Transverse colon (tissue), 4 donors: ENCODE data around the gene VKORC1.

Experiments
- CTCF ChIP-seq, 5 experiments: fragments of 200-600 bp in 3 of 5; fragments of 450-650 bp in 2 of 5; sonication (generic) in 3 of 5; IDR thresholded peaks; 1 replicate in 2 of 5; 2 replicates in 3 of 5; pipeline ENCODE4 v1.5.1; 2016 to 2017; ENCODE audit warnings: antibody characterized with exemption in 5 of 5, inconsistent platforms in 3 of 5, mild to moderate bottlenecking in 2 of 5, moderate library complexity in 1 of 5
- POLR2A ChIP-seq: fragments of 450-650 bp; IDR thresholded peaks from one replicate; pipeline ENCODE4 v1.6.1; 2016; ENCODE audit warnings: antibody characterized with exemption, mild to moderate bottlenecking, moderate library complexity
- POLR2AphosphoS5 ChIP-seq, 3 donors: sonication (generic); formaldehyde crosslinking; IDR thresholded peaks; one replicate each; pipeline ENCODE4 v1.6.1; 2016; ENCODE audit warnings: antibody characterized with exemption in 3 of 3

- TF ChIP-seq CTCF (IDR thresholded peaks at IDR 0.05) (no peak), POLR2A (no peak), POLR2AphosphoS5 (IDR thresholded peaks at IDR 0.05) (no peak)
Measured at GRCh38 chr16:31077024-31077423, 17.6 kb downstream of the VKORC1 start.
